Urothelium cell line (cell line): ENCODE results near the gene NLRC4.
"Not testable (repeated sequence)": the region's sequence is repeated elsewhere in the genome, so short reads cannot be mapped to it uniquely, and the experiment has no call there.

ENCODE experiments used
- DNase-seq: peaks from one replicate; pipeline ENCODE4 v3.0.0; 2011; ENCODE audit warnings: low spot score, mixed read lengths
- FAIRE-seq: peaks from 2 replicates; lab custom pipeline; 2011; peaks lifted over from hg19 to GRCh38; lab: Jason Lieb, UNC

Gene NLRC4

DNA sequence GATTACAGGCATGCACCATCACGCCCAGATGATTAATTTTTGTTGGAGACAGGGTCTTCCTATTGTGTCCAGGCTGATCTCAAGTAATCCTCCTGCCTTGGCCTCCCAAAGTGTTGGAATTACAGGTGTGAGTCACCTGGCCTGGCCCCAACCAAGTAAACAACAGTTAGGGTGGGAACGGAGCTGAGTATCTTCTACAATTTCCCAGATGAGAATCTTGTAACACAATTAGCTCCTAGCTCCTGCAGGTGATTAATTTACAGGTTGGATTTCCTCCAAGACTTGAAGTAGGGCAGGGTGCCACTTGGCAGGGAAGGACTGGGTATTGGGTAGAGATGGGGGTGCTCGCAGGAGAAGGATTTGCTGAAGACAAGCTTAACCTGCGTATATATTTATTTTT is 17.8 kb downstream of the NLRC4 start:
- FAIRE-seq (no peak), DNase-seq (no peak)

- FAIRE-seq (no peak), DNase-seq (no peak)
Observed at GRCh38 chr2:32242331-32242730, 22.4 kb downstream of the NLRC4 start.

DNA sequence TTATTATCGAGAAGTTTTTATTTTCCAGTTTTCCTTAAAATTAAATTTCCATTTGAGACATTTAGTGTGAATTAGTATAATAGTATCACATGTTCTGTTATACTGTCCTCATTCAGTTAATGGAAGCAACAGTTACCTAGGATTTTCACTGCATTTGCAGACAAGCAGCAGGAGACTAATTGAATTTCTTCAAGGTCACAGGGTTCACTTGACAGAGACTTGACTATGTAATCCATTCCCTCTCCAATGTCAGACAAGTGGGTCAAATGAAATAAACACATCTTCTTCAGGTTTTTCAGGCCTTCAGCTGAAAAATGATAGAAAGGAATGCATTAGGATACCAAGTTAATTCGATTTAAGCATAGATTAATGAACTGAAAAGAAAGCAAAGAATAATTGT is 26.7 kb downstream of the NLRC4 start:
- FAIRE-seq (no peak), DNase-seq (no peak)

GRCh38 chr2:32237488-32237887 is 27.2 kb downstream of the NLRC4 start:
- no peak for FAIRE-seq

DNA sequence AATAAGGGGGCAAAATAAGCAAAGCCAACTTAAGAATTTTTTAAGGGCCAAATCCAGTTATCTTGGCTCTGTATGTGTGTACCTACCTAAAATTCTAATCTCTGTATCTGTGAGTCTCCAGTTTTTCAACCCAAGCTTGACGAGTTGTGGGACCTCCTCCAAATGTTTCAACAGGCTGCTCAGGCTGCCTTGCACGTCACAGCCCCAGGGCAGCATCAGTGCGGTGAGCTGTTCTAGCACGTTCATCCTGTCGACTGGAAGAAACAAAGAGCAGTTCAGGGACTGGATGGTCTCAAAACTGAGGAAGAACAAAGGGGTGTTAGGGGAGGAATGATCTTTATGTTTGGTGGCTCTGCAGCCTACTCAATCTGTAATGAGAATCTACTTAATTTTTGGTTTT is 29.4 kb downstream of the NLRC4 start:
- FAIRE-seq (no peak), DNase-seq (no peak)

More at GRCh38 chr2:32237488-32237887, 27.2 kb downstream of the NLRC4 start:
- DNase-seq: no peak

DNA sequence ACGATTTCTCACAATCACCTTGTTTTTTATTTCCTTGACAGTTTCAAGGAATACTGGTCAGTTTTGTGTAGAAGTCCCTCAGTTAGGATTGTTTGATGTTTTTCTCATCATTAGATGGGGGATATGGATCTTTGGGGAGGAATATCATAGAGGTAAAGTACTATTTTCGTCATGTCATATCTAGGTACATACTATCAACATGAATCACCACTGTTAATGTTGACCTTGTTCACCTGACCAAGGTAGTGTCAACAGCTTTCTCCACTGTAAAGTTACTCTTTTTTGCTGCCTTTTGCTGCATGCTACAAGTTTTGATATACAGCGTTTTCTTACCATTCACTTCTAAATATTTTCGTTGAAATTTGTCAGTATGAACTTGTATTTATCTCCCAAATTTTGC is 32.7 kb downstream of the NLRC4 start:
- DNase-seq: no peak
- no peak for FAIRE-seq

DNA sequence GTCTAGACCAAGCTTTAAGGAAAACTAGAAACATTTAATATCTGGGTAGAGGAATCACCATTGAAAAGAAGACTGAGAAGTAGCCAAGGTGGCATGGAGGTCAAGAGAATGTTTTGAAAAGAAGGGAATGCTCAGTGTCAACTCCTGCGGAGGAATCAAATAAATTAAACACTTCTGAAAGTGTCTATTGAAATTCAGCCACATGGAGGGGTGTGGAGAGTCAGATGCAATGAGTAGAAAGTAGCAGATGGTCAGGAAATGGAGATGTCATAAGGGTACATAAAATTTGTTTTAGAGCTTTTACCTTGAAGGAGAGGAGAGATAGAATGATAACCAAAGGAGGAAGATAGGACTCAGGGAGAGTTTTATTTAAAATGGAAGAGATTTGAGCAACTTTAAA is 35.1 kb downstream of the NLRC4 start:
- no peak for FAIRE-seq
- no peak for DNase-seq

DNA sequence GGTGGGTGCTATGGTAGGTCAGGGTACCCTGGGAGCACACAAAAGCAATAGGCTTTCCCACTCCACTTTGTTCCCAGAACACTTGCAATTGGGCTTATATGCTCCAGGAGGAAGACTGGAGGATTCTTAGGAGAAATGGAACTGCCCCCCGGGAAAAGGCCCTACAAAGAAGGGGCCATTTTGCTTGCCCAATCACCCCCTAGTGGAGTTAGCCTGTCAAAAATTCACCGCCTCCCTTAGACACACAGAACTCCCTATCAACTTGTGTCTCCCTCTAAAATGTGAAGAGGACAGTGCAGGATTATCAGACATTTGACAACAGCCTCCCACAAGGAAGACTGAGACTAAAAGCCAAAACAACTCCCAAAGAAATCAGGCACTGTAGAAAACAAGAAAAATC is 36.5 kb downstream of the NLRC4 start:
- no peak for DNase-seq
- FAIRE-seq: no peak

DNA sequence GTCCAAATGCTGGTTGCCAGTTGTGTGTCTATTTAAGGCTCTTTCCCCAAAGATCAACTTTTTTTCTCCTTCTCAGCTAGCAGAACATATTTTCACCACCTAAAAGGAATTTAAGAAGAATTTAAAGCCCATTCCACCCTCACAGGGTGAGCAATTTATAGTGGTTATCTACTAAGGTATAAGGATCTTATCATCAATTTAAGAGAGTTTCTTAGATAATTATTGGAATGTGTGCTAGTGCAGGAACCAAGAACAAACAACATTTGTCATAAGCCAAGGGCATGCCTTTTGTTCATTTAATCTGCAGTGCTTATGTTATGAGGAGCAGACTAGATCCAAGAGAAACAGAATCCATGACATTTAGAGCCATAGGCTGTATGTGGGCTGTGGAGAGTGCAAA is 37.2 kb downstream of the NLRC4 start:
- no peak for FAIRE-seq
- no peak for DNase-seq

DNA sequence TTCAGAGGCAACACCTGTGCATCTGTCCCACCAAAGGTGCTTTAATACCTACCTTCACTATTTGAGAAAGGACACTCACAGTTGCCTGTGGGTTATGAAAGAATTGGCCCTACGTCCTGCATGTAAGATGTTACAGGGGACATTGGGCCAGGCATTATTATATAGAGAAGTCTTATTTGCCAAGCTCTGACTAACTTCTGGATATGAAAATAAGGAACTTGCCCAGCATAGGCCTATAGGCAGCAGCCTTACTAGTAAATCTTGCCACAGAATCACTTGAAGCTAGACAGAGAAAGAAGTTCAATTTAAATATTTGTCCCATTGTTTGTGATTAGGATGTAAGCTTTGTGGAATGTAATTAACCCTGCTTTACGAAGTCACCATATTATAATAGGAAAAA is 41.7 kb downstream of the NLRC4 start:
- FAIRE-seq (no peak), DNase-seq (no peak)

GRCh38 chr2:32220445-32220844 is 44.2 kb downstream of the NLRC4 start:
- FAIRE-seq: no peak

DNA sequence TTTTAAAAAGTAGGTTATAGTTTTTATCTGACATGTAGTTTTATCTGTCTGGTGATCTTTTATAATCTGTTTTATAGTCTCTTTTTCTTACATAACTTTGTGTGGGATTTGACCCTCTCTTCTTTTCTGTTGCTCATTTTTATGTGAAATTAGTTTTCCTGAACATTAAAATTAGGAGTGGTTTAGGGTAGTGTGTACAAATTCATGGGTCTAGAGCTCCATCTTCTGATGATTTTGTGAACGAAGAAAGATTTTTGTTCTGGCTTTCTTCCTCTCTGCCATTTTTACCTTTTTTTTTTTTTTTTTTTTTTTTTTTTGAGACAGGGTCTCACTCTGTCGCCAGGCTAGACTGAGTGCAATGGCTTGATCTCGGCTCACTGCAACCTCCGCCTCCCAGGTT is 52.4 kb downstream of the NLRC4 start:
- FAIRE-seq (no peak), DNase-seq (no peak)

More at GRCh38 chr2:32220445-32220844, 44.2 kb downstream of the NLRC4 start:
- DNase-seq: no peak

DNA sequence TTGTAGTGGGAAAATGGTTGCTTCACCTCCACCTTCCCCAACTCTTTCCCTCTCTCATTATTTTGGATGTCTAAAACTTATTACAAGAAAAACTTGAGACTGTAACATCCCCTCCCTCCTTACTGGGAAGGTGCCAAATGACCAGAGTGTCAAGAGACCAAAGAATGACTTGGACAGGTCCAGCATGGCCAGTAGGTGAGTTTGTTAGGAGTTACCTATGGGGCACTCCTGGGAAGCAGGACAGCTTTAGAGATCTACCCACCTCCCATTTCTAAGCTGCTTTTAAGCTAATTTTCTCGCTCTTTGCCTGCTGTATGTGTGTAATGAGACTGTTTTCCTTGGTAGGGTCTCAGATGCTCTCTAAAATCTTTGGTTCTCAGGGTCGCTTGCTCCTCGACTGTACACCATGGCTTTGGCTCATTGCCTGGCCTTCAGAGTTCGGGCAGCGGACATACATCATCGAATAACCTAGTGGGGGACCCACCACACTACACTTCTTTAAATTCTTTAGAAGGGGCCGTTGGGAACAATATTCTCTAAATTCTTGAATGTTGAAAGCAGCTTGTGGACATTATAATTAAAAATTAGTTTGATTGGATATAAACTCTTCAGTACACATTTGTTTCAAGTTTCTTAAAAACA is 53.8 kb downstream of the NLRC4 start:
- FAIRE-seq (no peak), DNase-seq (no peak)

DNA sequence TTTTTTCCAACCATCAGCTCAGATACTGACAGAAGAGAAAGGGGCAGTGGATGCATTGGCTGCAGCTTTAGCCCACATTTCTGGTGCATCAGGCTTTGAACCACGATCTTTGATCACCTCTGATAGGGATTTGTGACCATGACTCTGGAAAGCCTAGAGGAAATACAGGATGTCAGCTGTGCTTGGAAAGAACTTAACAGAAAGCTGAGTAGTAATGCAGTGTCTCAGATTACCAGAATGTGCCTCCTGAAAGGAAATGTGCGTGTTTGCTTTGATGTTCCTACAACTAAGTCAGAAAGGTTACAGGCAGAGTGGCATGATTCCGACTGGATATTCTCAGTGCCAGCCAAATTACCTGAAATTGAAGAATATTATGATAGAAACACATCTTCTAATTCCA is 61.3 kb downstream of the NLRC4 start:
- FAIRE-seq: peak; percentile 27

DNA sequence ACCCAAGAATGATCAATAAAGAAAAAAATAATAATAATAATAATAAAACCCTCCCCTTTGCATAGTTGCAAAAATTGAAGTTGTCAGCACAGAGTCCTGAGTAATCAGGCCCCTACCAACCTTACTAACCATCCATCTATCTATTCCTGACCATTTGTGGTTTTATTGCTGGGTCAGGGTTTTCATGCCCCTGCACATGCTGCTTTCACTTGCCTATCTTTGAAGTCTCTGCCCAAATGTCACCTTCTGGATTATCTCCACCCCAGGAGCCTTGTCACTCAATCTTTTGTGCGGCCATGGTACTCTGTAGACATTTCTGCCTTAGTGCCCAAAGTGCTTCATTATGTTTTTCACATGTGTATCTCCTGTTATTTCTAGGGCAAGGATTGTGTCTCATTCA is 63.9 kb downstream of the NLRC4 start:
- FAIRE-seq (no peak), DNase-seq (no peak)

More for the DNA sequence above, 61.3 kb downstream of the NLRC4 start:
- DNase-seq: not testable (repeated sequence)

GRCh38 chr2:32192418-32192817 is 72.3 kb downstream of the NLRC4 start:
- no peak for DNase-seq
- no peak for FAIRE-seq

DNA sequence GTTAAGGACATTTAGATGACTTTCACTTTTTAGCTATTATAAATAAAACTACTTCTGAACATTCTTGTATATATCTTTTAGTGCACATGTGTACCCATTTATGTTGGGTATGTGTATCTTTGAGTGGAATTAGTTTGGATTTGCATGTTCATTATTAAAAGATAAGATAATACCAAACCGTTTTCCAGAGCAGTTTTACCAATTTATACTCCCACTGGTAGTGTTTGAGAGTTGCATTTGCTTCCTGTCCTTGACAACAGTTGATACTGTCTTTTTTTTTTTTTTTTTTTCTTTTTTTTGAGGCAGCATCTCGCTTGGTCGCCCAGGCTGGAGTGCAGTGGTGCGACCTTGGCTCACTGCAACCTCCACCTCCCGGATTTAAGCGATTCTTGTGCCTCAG is 75.7 kb downstream of the NLRC4 start:
- no peak for DNase-seq
- FAIRE-seq: no peak

GRCh38 chr2:32182667-32183066 is 82.0 kb downstream of the NLRC4 start:
- FAIRE-seq: no peak

More at GRCh38 chr2:32182667-32183066, 82.0 kb downstream of the NLRC4 start:
- DNase-seq: no peak
